ENCODE data around the gene GM2A.

- TF ChIP-seq CTCF (CRISPR knock-in tag; IDR thresholded peaks at IDR 0.05), result no peak
- no peak for TF ChIP-seq JUND (CRISPR knock-in tag; IDR thresholded peaks at IDR 0.05)
- TF ChIP-seq ZBTB2 (CRISPR knock-in tag; IDR thresholded peaks at IDR 0.05; ENCODE audit: low read depth), result no peak
- TF ChIP-seq SIX4 (CRISPR knock-in tag; IDR thresholded peaks at IDR 0.05), result no peak
- no peak for TF ChIP-seq POLR2A (IDR thresholded peaks at IDR 0.05; ENCODE audit: insufficient read depth in 1 of 2, low read depth in 2 of 2, low read length in 2 of 2)
- no peak for TF ChIP-seq ZBTB1 (CRISPR knock-in tag; IDR thresholded peaks at IDR 0.05; ENCODE audit: borderline replicate concordance)
- TF ChIP-seq CHCHD3 (CRISPR knock-in tag; IDR thresholded peaks at IDR 0.05), result no peak
- TF ChIP-seq RFX5 (IDR thresholded peaks at IDR 0.05; ENCODE audit: low read depth, low read length), result no peak
- TF ChIP-seq EP300 (IDR thresholded peaks at IDR 0.05; ENCODE audit: low read depth in 2 of 2, low read length in 2 of 2), result no peak
- no peak for TF ChIP-seq EP300 (CRISPR knock-in tag; IDR thresholded peaks at IDR 0.05; ENCODE audit: borderline replicate concordance)
- TF ChIP-seq RBM22 (optimal IDR thresholded peaks at IDR 0.05; ENCODE audit: low read length), result no peak
Observed at GRCh38 chr5:151222054-151222789, 30.8 kb upstream of the GM2A start.
